HCT116 (cell line): ENCODE data around the gene AHNAK. TPM values are rescaled to one million over a fixed set of nuclear protein-coding genes. Genes with fewer than 3 reads are reported as not detected.

ENCODE experiments used
- ATAC-seq: fragments of 200-7000 bp; cut with Tn5 transposase; 2 replicates; pipeline ENCODE4 v1.9.1; 2020; ENCODE audit warnings: mild to moderate bottlenecking, moderate library complexity
- BruUV-seq: library from RNA; stranded (reverse); fragments of 400-500 nt; replicated peaks from 2 replicates; lab custom pipeline; 2021; lab: Mats Ljungman, UMichigan
- CTCF ChIA-PET: fragments of 300-600 bp; sonication (Branson Sonifier 250); formaldehyde crosslinking; loops from one replicate; lab custom pipeline; 2021; ENCODE audit warnings: antibody characterized with exemption; lab: Charles Lee
- POLR2A ChIA-PET: fragments of 300-600, 350-600 bp; sonication (Branson Sonifier 250); formaldehyde crosslinking; loops from one replicate; lab custom pipeline; 2021; ENCODE audit warnings: antibody characterized with exemption; lab: Charles Lee
- RAD21 ChIA-PET, 2 experiments: fragments of 300-600 bp; sonication (Branson Sonifier 250); formaldehyde crosslinking; loops; one replicate each; lab custom pipeline; 2023; ENCODE audit warnings: low total read pairs in 2 of 2; ENCODE audit not compliant: uncharacterized antibody in 2 of 2, unreplicated experiment in 2 of 2, low non-redundant PET in 1 of 2; lab: Charles Lee
- DNase-seq: peaks from one replicate; pipeline ENCODE4 v3.0.0-alpha.2; 2010; ENCODE audit warnings: low read depth, low spot score
- H2AFZ ChIP-seq: fragments of 200-600 bp; shearing (Covaris generic), sonication (generic); 2 replicates; pipeline ENCODE4 v1.6.1; 2017; ENCODE audit warnings: low read depth, mixed run types, mixed read lengths, antibody characterized with exemption, low read length; ENCODE audit not compliant: poor library complexity, severe bottlenecking
- H3K27ac ChIP-seq: 2 replicates; pipeline ENCODE4 v1.5.1; 2012; ENCODE audit warnings: low read depth, low read length
- H3K27me3 ChIP-seq: fragments of 200-600 bp; sonication (generic); 2 replicates; pipeline ENCODE4 v1.6.1; 2016; ENCODE audit warnings: mixed run types, low read length, mixed read lengths; ENCODE audit not compliant: insufficient read depth
- H3K36me3 ChIP-seq, 2 experiments: fragments of 200-500 bp in 1 of 2; fragments of 200-600 bp in 1 of 2; sonication (Bioruptor generic) in 1 of 2; sonication (generic) in 1 of 2; 2 replicates each; pipeline versions ENCODE4 v1.5.1 to v1.6.1; 2014 to 2016; ENCODE audit warnings: low read length in 2 of 2, inconsistent platforms in 1 of 2, mixed read lengths in 1 of 2, mixed run types in 1 of 2; ENCODE audit not compliant: insufficient read depth in 2 of 2, control insufficient read depth in 1 of 2
- H3K4me1 ChIP-seq, 2 experiments: fragments of 200-600 bp in 1 of 2; sonication (generic) in 1 of 2; 2 replicates each; pipeline versions ENCODE4 v1.5.1 to v1.6.1; 2012 to 2017; ENCODE audit warnings: low read length in 2 of 2, inconsistent platforms in 1 of 2, mild to moderate bottlenecking in 1 of 2, mixed read lengths in 1 of 2, mixed run types in 1 of 2, moderate library complexity in 1 of 2; ENCODE audit not compliant: insufficient read depth in 2 of 2, control insufficient read depth in 1 of 2
- H3K4me2 ChIP-seq: fragments of 200-600 bp; sonication (generic); 2 replicates; pipeline ENCODE4 v1.6.1; 2017; ENCODE audit warnings: mixed run types, low read length, mixed read lengths
- H3K4me3 ChIP-seq, 2 experiments: fragments of 200-600 bp in 1 of 2; sonication (generic) in 1 of 2; replicated peaks in 1 of 2; 2 replicates each; pipeline ENCODE4 v1.5.1; 2011 to 2016; ENCODE audit warnings: low read length in 2 of 2, control low read depth in 1 of 2, low read depth in 1 of 2, mild to moderate bottlenecking in 1 of 2, mixed read lengths in 1 of 2, mixed run types in 1 of 2
- H3K79me2 ChIP-seq: fragments of 200-600 bp; sonication (generic); 2 replicates; pipeline ENCODE4 v1.6.1; 2017; ENCODE audit warnings: mild to moderate bottlenecking, mixed run types, low read length, moderate library complexity, mixed read lengths; ENCODE audit not compliant: insufficient read depth
- H3K9ac ChIP-seq: fragments of 200-600 bp; sonication (generic); 2 replicates; pipeline ENCODE4 v1.6.1; 2016; ENCODE audit warnings: low read length, mixed read lengths
- H3K9me2 ChIP-seq: fragments of 200-600 bp; sonication (generic), shearing (Covaris generic); 2 replicates; pipeline ENCODE4 v1.6.1; 2017; ENCODE audit warnings: mixed run types, mild to moderate bottlenecking, moderate library complexity; ENCODE audit not compliant: insufficient read depth
- H3K9me3 ChIP-seq, 2 experiments: fragments of 200-500 bp in 1 of 2; fragments of 200-600 bp in 1 of 2; sonication (Bioruptor generic) in 1 of 2; sonication (generic) in 1 of 2; 2 replicates each; pipeline ENCODE4 v1.6.1; 2014 to 2017; ENCODE audit warnings: low read length in 2 of 2, mixed read lengths in 2 of 2, inconsistent platforms in 1 of 2, low read depth in 1 of 2, mild to moderate bottlenecking in 1 of 2, mixed run types in 1 of 2, moderate library complexity in 1 of 2; ENCODE audit not compliant: control insufficient read depth in 1 of 2, insufficient read depth in 1 of 2
- H4K20me1 ChIP-seq: fragments of 200-600 bp; sonication (generic), shearing (Covaris generic); 2 replicates; pipeline ENCODE4 v1.6.1; 2017; ENCODE audit warnings: mixed run types, mild to moderate bottlenecking, moderate library complexity; ENCODE audit not compliant: insufficient read depth
- ATF3 ChIP-seq: IDR thresholded peaks from 2 replicates; pipeline ENCODE4 v1.6.1; 2012
- ELF1 ChIP-seq: IDR thresholded peaks from 2 replicates; pipeline ENCODE4 v1.6.1; 2012; ENCODE audit warnings: low read depth, borderline replicate concordance
- FOSL1 ChIP-seq: IDR thresholded peaks from 2 replicates; pipeline ENCODE4 v1.6.1; 2012; ENCODE audit warnings: low read depth
- POLR2A ChIP-seq: IDR thresholded peaks from 2 replicates; pipeline ENCODE4 v1.7.0; 2011; ENCODE audit warnings: borderline replicate concordance; ENCODE audit not compliant: insufficient read depth, insufficient read length; ENCODE audit errors: extremely low read depth
- POLR2AphosphoS5 ChIP-seq: IDR thresholded peaks from 2 replicates; pipeline ENCODE4 v1.6.1; 2011; ENCODE audit warnings: mild to moderate bottlenecking, low read depth, low read length, moderate library complexity
- SRF ChIP-seq: IDR thresholded peaks from 2 replicates; pipeline ENCODE4 v1.6.1; 2012; ENCODE audit warnings: low read depth
- TCF7L2 ChIP-seq: IDR thresholded peaks from 2 replicates; pipeline ENCODE4 v1.7.0; 2011; ENCODE audit warnings: borderline replicate concordance, inconsistent platforms; ENCODE audit not compliant: insufficient read depth, insufficient read length; ENCODE audit errors: extremely low read depth
- ZBTB33 ChIP-seq: IDR thresholded peaks from 2 replicates; pipeline ENCODE4 v1.6.1; 2011; ENCODE audit warnings: mild to moderate bottlenecking, low read length, moderate library complexity; ENCODE audit not compliant: insufficient replicate concordance; ENCODE audit errors: extremely low read depth
- intact Hi-C: fragments of 100-400 bp; cut with micrococcal nuclease; formaldehyde crosslinking; loops from 2 replicates; pipeline ENCODE4 v1.10.0; 2022
- total RNA-seq: library from RNA; stranded (reverse); gene quantifications from one replicate; pipeline ENCODE4 v1.2.1, GENCODE V29; 2021; ENCODE audit not compliant: unreplicated experiment

The AHNAK gene
- total RNA-seq, 1 experiment from 2014 or later = 239 TPM

GRCh38 chr11:62498031-62498430, 48.6 kb downstream of the AHNAK start:
- H3K9ac ChIP-seq = no peak overlapping the region
- H4K20me1 ChIP-seq = no peaks in the 10 kb centered on the region
- H3K27ac ChIP-seq = no peak overlapping the region
- no peaks in the 10 kb centered on the region for H3K79me2 ChIP-seq
- ATAC-seq = no peak
- POLR2A ChIA-PET = interaction anchor here (0.6 to 1.8 kb wide), 5 partner anchors 8 to 73 kb away, joined by 3 to 6 read pairs (median 3); no protein-coding TSS in a partner anchor
- H3K4me1 ChIP-seq = peaks cover 31 to 43% of the 10 kb centered on the region in 2 experiments
- CTCF ChIA-PET = interaction anchor here (1.0 to 2.8 kb wide), 5 partner anchors 10 to 73 kb away, joined by 3 to 18 read pairs (median 8); no protein-coding TSS in a partner anchor
- BruUV-seq = no TSS peak
- no peak for DNase-seq
- RAD21 ChIA-PET = interaction anchor here in 1 of 2 experiments (0.7 to 3.0 kb wide), 3 partner anchors 40 to 73 kb away, joined by 3 to 9 read pairs (median 5); no protein-coding TSS in a partner anchor
- no peaks in the 10 kb centered on the region for H3K36me3 ChIP-seq
- no peaks in the 10 kb centered on the region for H3K27me3 ChIP-seq
- TF ChIP-seq TCF7L2 = no peak
- no peak for TF ChIP-seq POLR2AphosphoS5
- no peak for TF ChIP-seq ELF1
- TF ChIP-seq POLR2A = no peak
- TF ChIP-seq ZBTB33 = no peak
- TF ChIP-seq SRF = no peak
- no peak for TF ChIP-seq ATF3
- no peak for TF ChIP-seq FOSL1
- peak overlapping the region; percentile 56; the same call in 1 of the 2 replicates for H3K4me2 ChIP-seq
- intact Hi-C loops = no loop called here
- no peak overlapping the region for H3K4me3 ChIP-seq
- no peaks in the 10 kb centered on the region for H3K9me2 ChIP-seq
- no peak overlapping the region for H2AFZ ChIP-seq
- H3K9me3 ChIP-seq = no peaks in the 10 kb centered on the region
